Gastroesophageal sphincter (tissue), 3 donors: ENCODE data around the gene EOLA2.

Experiments used
- CTCF ChIP-seq, 4 experiments: fragments of 200-600 bp in 2 of 4; fragments of 450-650 bp in 2 of 4; sonication (generic) in 1 of 4; IDR thresholded peaks; one replicate each; pipeline ENCODE4 v1.5.1; 2017 to 2019; ENCODE audit warnings: antibody characterized with exemption in 4 of 4, mild to moderate bottlenecking in 2 of 4, moderate library complexity in 2 of 4
- EP300 ChIP-seq: sonication (generic); formaldehyde crosslinking; IDR thresholded peaks from one replicate; pipeline ENCODE4 v1.6.1; 2017; ENCODE audit warnings: antibody characterized with exemption, mild to moderate bottlenecking

DNA sequence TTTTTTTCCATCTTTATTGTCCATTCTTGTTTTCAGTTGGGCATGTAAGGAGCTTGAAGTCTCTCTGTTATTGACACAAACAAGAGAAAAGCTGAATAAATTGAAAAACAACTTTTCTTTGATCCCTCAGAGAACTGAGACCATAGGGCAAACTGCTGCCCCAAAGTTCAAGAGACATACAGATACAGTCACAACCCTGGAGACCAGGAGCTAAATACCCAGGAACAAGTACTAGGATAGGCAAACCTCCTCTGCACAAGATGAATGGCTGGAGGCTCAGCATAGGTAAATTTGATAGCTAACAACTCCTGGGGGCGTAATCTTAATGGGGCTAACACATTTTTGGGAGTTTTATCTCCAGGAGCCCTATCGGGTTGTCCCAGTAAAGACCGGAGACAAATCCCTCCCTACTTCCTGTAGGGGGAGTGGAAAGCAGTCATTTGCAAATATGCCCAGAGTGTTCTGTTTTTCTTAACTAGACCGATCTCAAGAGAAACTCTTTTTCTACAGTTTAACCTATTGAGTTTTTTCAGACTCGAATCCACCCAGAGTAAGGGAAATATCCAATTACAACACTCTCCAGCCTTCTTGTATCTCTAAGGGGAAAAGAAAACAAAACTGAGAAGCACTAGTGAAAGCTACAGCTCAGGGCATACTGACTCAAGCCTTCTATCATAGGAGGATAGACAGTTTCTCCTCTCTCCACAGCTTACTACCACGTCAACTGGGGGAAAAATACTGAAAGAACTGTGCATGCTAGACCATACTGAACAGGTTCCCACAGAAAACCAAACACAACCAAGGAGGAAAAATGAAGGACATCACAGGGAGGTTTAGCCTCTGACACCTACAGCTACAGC lies 34.2 kb downstream of the EOLA2 start:
- TF ChIP-seq CTCF (IDR thresholded peaks at IDR 0.05) = no peak
- TF ChIP-seq EP300 = no peak
